PC-3 (cell line): ENCODE results near the gene UBE2C. TPM values are rescaled to one million over a fixed set of nuclear protein-coding genes. Genes with fewer than 3 reads are reported as not detected.

Experiments used
- ATAC-seq: fragments of 200-7000 bp; cut with Tn5 transposase; 2 replicates; pipeline ENCODE4 v1.9.1; 2020; ENCODE audit warnings: mild to moderate bottlenecking, moderate library complexity
- BruUV-seq: library from RNA; stranded (reverse); fragments of 400-500 nt; replicated peaks from 2 replicates; lab custom pipeline; 2021; lab: Mats Ljungman, UMichigan
- CTCF ChIA-PET: fragments of 300-600 bp; sonication (Branson Sonifier 250); formaldehyde crosslinking; loops from one replicate; lab custom pipeline; 2022; ENCODE audit warnings: antibody characterized with exemption; lab: Charles Lee
- POLR2A ChIA-PET: fragments of 300-600 bp; sonication (Branson Sonifier 250); formaldehyde crosslinking; loops from one replicate; lab custom pipeline; 2022; ENCODE audit warnings: antibody characterized with exemption; ENCODE audit not compliant: unreplicated experiment; lab: Charles Lee
- DNase-seq: peaks from one replicate; pipeline ENCODE4 v3.0.0-alpha.2; 2015
- H2AFZ ChIP-seq: fragments of 300-600 bp; sonication (generic); 2 replicates; pipeline ENCODE4 v1.6.0; 2016; ENCODE audit warnings: antibody characterized with exemption, low read length
- H3F3A ChIP-seq: fragments of 300-600 bp; sonication (generic); one replicate; pipeline ENCODE4 v1.6.0; 2017; ENCODE audit warnings: antibody characterized with exemption, low read length, control low read depth, mild to moderate bottlenecking; ENCODE audit not compliant: unreplicated experiment
- H3K27ac ChIP-seq: fragments of 300-600 bp; sonication (generic); 2 replicates; pipeline ENCODE4 v1.5.1; 2016; ENCODE audit warnings: mild to moderate bottlenecking, low read length
- H3K27me3 ChIP-seq: fragments of 300-600 bp; sonication (generic); 2 replicates; pipeline ENCODE4 v1.6.1; 2016; ENCODE audit warnings: low read length, mixed read lengths
- H3K36me3 ChIP-seq: fragments of 300-600 bp; sonication (generic); 2 replicates; pipeline ENCODE4 v1.6.1; 2016; ENCODE audit warnings: low read depth, mixed run types, low read length, mixed read lengths
- H3K4me1 ChIP-seq: fragments of 300-600 bp; sonication (generic); 2 replicates; pipeline ENCODE4 v1.5.1; 2016; ENCODE audit warnings: low read length; ENCODE audit not compliant: insufficient read depth
- H3K4me2 ChIP-seq: fragments of 300-600 bp; sonication (generic); 2 replicates; pipeline ENCODE4 v1.6.0; 2016; ENCODE audit warnings: low read length
- H3K4me3 ChIP-seq: fragments of 300-600 bp; sonication (generic); 2 replicates; pipeline ENCODE4 v1.5.1; 2016; ENCODE audit warnings: mild to moderate bottlenecking, low read length, mixed read lengths
- H3K79me2 ChIP-seq: fragments of 300-600 bp; sonication (generic); 2 replicates; pipeline ENCODE4 v1.6.1; 2017; ENCODE audit warnings: low read length, mixed read lengths
- H3K9ac ChIP-seq: fragments of 300-600 bp; sonication (generic); 2 replicates; pipeline ENCODE4 v1.6.0; 2016; ENCODE audit warnings: mild to moderate bottlenecking, low read length
- H3K9me2 ChIP-seq: fragments of 300-600 bp; sonication (generic); replicated peaks from 2 replicates; pipeline ENCODE4 v1.6.1; 2016; ENCODE audit warnings: mixed run types, low read length, mixed read lengths
- H3K9me3 ChIP-seq: fragments of 300-600 bp; sonication (generic); 2 replicates; pipeline ENCODE4 v1.6.1; 2016; ENCODE audit warnings: low read length, mixed read lengths
- H4K20me1 ChIP-seq: fragments of 300-600 bp; sonication (generic); 2 replicates; pipeline ENCODE4 v1.6.1; 2016; ENCODE audit warnings: low read length, mixed read lengths
- EZH2 ChIP-seq: fragments of 300-600 bp; sonication (generic); IDR thresholded peaks from one replicate; pipeline ENCODE4 v1.6.1; 2017; ENCODE audit warnings: antibody characterized with exemption, mild to moderate bottlenecking, low read length; ENCODE audit not compliant: unreplicated experiment
- EZH2phosphoT487 ChIP-seq: fragments of 300-600 bp; sonication (generic); IDR thresholded peaks from 2 replicates; pipeline ENCODE4 v1.6.1; 2018; ENCODE audit warnings: mild to moderate bottlenecking, antibody characterized with exemption, low read length, borderline replicate concordance
- intact Hi-C: fragments of 100-400 bp; cut with micrococcal nuclease; formaldehyde crosslinking; loops from 2 replicates; pipeline ENCODE4 v1.9.0; 2023
- total RNA-seq: library from RNA; depleted of rRNA; stranded (reverse); fragments of >200 nt; gene quantifications from 2 replicates; pipeline ENCODE4 v1.2.3, GENCODE V29; 2014
- TF ChIP-seq, protein P1 (sequence below): fragments of 300-600 bp; sonication (generic); conservative IDR thresholded peaks from 2 replicates; pipeline ENCODE4 v1.5.1; 2017; ENCODE audit warnings: antibody characterized with exemption, low read depth, mild to moderate bottlenecking, low read length

UBE2C gene
- total RNA-seq, 1 experiment from 2014 or later: 304 TPM

DNA sequence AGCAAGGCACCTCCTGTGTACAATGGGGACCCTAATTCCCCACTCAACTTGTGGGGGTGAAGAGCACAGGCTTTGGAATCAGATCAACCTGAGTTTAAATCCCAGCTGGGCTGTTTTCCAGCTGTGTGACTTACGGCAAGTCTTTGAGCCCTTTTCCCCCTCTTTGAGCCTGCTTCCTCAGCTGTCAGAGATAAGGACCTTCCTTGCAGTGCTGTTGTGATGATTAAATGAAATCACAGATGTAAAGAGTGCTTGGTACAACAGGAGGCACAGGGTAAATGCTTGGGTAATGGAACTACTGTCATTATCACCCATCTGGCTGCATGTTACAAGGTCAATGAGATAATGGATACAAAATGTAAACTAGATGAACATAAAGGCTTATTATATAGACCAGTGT lies 24.4 kb downstream of the UBE2C start:
- no peaks in the 10 kb centered on the region for H3K27me3 ChIP-seq
- ChIA-PET CTCF (no interaction called here), POLR2A (interaction anchor here (1.4 kb wide), 1 partner anchor 31 kb away, joined by 5 read pairs; no protein-coding TSS in a partner anchor)
- H4K20me1 ChIP-seq: no peaks in the 10 kb centered on the region
- TF ChIP-seq EZH2phosphoT487 (no peak), EZH2 (no peak)
- TF ChIP-seq, protein P1, sequence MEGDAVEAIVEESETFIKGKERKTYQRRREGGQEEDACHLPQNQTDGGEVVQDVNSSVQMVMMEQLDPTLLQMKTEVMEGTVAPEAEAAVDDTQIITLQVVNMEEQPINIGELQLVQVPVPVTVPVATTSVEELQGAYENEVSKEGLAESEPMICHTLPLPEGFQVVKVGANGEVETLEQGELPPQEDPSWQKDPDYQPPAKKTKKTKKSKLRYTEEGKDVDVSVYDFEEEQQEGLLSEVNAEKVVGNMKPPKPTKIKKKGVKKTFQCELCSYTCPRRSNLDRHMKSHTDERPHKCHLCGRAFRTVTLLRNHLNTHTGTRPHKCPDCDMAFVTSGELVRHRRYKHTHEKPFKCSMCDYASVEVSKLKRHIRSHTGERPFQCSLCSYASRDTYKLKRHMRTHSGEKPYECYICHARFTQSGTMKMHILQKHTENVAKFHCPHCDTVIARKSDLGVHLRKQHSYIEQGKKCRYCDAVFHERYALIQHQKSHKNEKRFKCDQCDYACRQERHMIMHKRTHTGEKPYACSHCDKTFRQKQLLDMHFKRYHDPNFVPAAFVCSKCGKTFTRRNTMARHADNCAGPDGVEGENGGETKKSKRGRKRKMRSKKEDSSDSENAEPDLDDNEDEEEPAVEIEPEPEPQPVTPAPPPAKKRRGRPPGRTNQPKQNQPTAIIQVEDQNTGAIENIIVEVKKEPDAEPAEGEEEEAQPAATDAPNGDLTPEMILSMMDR: no peak
- peak overlapping the region; percentile 66 for H3K27ac ChIP-seq
- ATAC-seq (no peak), DNase-seq (no peak)
- no TSS peak for BruUV-seq
- intact Hi-C loops: loop anchor here (1.0 to 10.0 kb wide), 2 partner anchors 30 to 138 kb away; partner anchors contain the start of gene ZNF335
- H3K79me2 ChIP-seq: peaks cover 29% of the 10 kb centered on the region
- H3K9me2 ChIP-seq: no peaks in the 10 kb centered on the region
- peaks cover 9% of the 10 kb centered on the region; the same call in 1 of the 2 replicates for H3K36me3 ChIP-seq
- H3K4me2 ChIP-seq: peak overlapping the region; percentile 64
- H3K4me3 ChIP-seq: no peak overlapping the region; the same call in 1 of the 2 replicates
- H3K9me3 ChIP-seq: no peaks in the 10 kb centered on the region
- H3F3A ChIP-seq: no peaks in the 10 kb centered on the region
- H3K9ac ChIP-seq: 0 out of 2 replicates have a peak overlapping the region, but pooled peaks have one; percentile 11
- peaks cover 35% of the 10 kb centered on the region for H3K4me1 ChIP-seq
- H2AFZ ChIP-seq: no peak overlapping the region

DNA sequence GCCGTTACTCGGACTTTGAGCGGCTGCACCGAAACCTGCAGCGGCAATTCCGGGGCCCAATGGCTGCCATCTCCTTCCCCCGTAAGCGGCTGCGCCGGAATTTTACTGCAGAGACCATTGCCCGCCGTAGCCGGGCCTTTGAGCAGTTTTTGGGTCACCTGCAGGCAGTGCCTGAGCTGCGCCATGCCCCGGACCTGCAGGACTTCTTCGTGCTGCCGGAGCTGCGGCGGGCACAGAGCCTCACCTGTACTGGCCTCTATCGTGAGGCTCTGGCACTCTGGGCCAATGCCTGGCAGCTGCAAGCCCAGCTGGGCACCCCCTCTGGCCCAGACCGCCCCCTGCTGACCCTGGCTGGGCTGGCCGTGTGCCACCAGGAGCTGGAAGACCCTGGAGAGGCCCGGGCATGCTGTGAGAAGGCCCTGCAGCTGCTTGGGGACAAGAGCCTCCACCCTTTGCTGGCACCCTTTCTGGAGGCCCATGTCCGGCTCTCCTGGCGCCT lies 28.3 kb downstream of the UBE2C start:
- Histone ChIP-seq H3K27ac (no peak overlapping the region), H3K36me3 (peaks cover 33% of the 10 kb centered on the region), H3K79me2 (peaks cover 11% of the 10 kb centered on the region), H2AFZ (no peak overlapping the region), H3K9ac (no peak overlapping the region), H3K27me3 (no peaks in the 10 kb centered on the region), H3K9me3 (no peaks in the 10 kb centered on the region), H3K4me1 (peaks cover 12% of the 10 kb centered on the region), H4K20me1 (no peaks in the 10 kb centered on the region), H3K4me2 (no peak overlapping the region), H3F3A (no peaks in the 10 kb centered on the region), H3K9me2 (no peaks in the 10 kb centered on the region), H3K4me3 (no peak overlapping the region)
- no TSS peak for BruUV-seq
- intact Hi-C loops: no loop called here
- TF ChIP-seq EZH2: no peak
- TF ChIP-seq, protein P1: no peak
- no peak for TF ChIP-seq EZH2phosphoT487
- POLR2A ChIA-PET: no interaction called here
- CTCF ChIA-PET: no interaction called here
- DNase-seq (no peak), ATAC-seq (no peak)

DNA sequence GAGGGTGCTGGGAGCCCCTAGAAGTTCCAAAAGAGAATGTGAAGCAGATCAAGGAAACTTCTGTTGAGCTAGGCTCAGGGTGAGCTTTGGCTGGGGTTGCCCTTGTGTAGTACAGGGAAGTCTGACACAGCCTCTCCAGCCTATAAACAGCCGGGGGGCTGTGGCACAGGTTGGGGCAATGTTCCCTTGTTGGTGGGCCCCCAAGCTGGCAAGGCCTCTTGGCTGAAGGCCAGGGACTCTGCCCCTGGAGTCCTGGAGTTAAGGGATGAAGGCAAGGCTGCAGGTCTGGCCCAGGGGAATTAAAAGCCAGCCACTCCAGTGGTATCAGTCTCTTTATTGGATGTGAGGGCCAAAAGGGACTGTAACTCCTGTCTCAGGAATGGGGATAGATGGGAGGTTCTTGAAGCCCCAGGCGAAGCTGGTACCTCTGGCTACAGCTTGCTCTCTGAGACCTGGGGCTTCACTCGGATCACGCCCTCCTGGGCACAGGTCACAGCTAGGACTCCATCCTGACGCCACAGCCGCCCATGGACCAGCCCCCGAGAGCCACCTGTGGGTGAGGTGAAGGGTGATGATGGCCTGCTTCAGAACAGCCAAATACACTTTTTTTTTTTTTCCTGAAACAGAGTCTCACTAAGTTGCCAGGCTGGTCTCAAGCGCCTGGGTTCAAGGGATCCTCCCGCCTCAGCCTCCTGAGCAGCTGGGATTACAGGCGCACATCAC lies 29.1 kb downstream of the UBE2C start:
- Histone ChIP-seq H3K79me2 (peaks cover 9% of the 10 kb centered on the region), H3K4me1 (peaks cover 6% of the 10 kb centered on the region), H3K4me3 (no peak overlapping the region), H3K9ac (no peak overlapping the region), H3K27me3 (no peaks in the 10 kb centered on the region), H3F3A (no peaks in the 10 kb centered on the region), H3K27ac (no peak overlapping the region), H4K20me1 (no peaks in the 10 kb centered on the region), H2AFZ (no peak overlapping the region), H3K9me3 (no peaks in the 10 kb centered on the region), H3K4me2 (no peak overlapping the region), H3K36me3 (peaks cover 33% of the 10 kb centered on the region), H3K9me2 (no peaks in the 10 kb centered on the region)
- ATAC-seq (no peak), DNase-seq (no peak)
- TF ChIP-seq, protein P1: no peak
- no peak for TF ChIP-seq EZH2phosphoT487
- TF ChIP-seq EZH2: no peak
- intact Hi-C loops: no loop called here
- ChIA-PET CTCF (no interaction called here), POLR2A (interaction anchor here (0.6 kb wide), 1 partner anchor 39 kb away, joined by 3 read pairs; no protein-coding TSS in a partner anchor)
- no TSS peak for BruUV-seq
